Myometrial cell (primary cell): ENCODE results near the gene IRAK4. TPM values are rescaled to one million over a fixed set of nuclear protein-coding genes. Genes with fewer than 3 reads are reported as not detected.

Source experiments
- total RNA-seq: library from RNA; depleted of rRNA; stranded (reverse); fragments of >200 nt; gene quantifications from 2 replicates; pipeline ENCODE4 v1.2.3, GENCODE V29; 2015

IRAK4 gene
- 25.7 and 28.3 TPM in 2 replicates for total RNA-seq

DNA sequence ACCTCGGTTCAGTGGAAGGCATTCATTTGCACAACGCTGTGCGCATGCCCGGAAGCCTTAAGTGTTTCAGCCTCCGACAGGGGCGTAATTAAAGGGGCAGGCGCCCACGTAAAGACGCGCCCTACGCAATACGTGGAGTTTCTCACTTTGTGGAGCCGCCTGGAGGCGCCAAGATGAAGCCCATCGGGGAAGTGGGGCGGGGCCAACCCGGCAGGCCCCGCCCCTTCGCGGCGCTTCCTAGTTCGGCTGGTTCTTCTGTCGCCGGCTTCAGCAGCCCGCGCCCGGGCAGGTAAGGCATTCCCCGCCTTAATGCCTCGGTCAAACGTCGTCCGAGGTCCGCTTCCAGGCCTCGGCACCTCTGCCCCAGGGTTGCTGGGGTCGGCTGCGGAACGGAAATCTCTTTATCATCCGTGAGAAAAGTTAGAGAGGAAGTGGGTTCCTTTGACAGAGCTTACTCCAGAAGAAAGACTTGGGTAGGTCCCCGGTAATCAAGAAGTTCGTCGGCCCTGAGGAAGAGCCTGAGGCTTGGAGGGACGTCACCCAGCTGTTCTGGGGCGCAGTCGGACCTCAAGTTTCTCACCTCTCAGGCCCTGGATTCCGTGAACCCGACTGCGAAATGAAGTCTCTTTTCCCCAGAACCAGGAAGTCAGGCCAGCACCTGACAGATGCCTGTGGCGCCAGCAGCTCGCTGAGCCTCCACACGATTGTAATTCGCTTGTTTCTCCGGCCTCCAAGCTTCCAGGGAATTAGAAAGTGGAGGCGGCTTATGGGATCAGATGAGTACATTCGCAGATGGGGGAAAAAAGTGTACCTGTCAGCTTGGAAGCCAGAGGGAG, at the start of gene IRAK4, which contains the start of gene PUS7L:
Gene IRAK4, plus strand, starts transcription at position 224 of the 836 bp plus-strand sequence. CDS start 9,161 bp downstream, outside the sequence.
Gene PUS7L, minus strand, starts transcription at position 63 of the 836 bp plus-strand sequence. CDS start 3,545 bp downstream, outside the sequence.

DNA sequence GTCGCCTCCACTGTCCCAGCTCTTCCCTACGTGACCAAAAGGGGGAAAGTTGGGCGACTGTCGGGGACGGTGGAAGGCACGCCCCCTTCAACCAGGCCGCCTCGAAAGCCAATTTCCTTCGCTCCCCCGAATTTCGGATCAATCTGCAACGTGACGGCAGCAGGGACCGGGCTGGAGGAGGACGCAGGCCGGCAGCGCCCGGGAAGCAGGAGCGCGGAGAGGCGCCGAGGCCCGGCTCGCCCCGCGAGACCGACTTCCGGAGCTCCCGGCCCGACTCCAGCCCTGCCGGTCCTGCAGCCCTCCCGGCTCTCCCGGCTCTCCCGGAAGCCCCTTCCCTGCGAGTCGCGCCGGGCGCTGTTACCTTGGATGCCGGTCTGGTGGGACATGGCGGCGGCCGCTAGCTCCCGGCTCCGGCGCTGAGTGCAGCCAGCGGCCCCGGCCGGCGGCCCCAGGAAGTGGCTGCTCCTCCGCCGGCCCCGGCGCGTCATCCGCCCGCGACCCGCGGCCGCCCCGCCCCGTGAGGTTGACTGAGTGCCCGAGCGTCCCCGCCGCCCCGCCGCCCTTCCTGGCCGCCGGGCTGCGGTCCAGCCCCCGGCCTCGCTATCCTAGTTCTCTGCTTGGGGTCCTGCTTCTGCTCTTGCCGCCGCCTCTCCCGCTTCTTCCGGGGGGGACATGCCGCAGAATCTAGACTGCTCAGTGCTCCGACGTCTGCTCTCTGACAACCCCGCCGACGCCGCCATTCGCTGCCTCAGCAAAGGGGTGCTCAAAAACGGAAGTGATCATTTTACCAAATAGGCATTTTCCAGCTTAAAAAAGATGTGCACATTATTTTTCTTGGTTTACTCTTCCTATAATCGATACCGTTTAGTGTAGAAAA, 47.3 kb downstream of the IRAK4 start, which contains the start of gene TWF1:
Gene TWF1, minus strand, starts transcription at position 458 of the 877 bp plus-strand sequence. Its CDS starts 72 bp downstream, at position 386.

DNA sequence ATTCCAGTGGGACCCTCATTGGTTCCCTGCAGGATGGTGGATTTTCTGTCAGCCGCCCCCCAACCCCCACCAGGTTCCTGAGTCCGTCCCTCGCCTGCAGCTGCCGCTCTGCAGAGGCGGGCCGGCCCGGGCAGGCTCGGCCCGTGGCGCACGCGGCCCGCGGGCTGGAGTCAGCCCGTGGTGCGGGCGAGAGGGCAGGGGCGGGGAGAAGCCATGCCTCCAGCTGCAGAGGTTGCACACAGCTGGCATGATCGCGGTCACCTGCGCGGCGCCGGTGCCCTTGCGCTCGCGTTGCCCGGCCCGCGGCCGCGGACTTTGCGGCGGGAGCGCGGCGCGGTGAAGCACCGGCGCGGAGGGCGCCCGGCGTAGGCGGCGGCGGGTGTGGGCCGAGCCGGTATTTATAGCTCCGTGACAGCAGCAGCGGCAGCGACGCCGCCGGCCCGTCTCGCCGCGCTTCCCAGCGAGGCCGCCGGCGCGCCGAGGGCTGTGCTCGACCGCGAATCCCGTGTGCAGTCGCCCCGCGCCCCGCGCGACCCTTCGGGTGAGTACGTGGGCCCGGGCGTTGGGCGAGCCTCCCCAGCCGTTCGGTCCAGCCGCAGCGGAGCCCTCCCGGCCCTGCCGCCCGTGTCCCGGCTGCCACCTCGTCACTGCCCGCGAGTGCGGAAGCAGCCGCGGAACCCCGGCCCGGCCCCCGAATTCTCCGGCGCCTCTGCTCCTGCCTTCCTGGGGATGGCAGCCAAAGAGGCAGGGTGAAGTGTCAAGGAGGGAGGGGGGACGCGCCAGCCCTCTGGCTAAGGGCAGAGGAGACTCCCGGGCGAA, 77.1 kb downstream of the IRAK4 start, which contains the start of gene TMEM117:
Gene TMEM117, plus strand, starts transcription at position 426 of the 819 bp plus-strand sequence.

Other genes with a start within 250 kb of the IRAK4 start
- not detected in 2 replicates for gene ADAMTS20, start 206.7 kb upstream of the IRAK4 start, total RNA-seq
- gene PUS7L, start 161 bp upstream of the IRAK4 start, total RNA-seq, result 21.0 and 24.5 TPM in 2 replicates
- 184 and 188 TPM in 2 replicates for gene TWF1, start 47.4 kb downstream of the IRAK4 start, total RNA-seq
- gene TMEM117, start 77.1 kb downstream of the IRAK4 start, total RNA-seq, result 13.5 and 13.8 TPM in 2 replicates